Coronary artery (tissue), 2 donors: ENCODE results near the gene OAS2.

Source experiments
- DNase-seq: peaks from one replicate; pipeline ENCODE4 v3.0.0-alpha.2; 2017; ENCODE audit warnings: low spot score
- H3K27ac ChIP-seq, 2 donors: fragments of 200-600 bp; sonication (generic); one replicate each; pipeline ENCODE4 v1.5.1; 2016 to 2019
- H3K4me3 ChIP-seq: fragments of 200-600 bp; sonication (generic); 2 replicates; pipeline ENCODE4 v1.5.1; 2016; ENCODE audit warnings: mild to moderate bottlenecking, moderate library complexity
- CTCF ChIP-seq: fragments of 200-600 bp; sonication (generic); IDR thresholded peaks from one replicate; pipeline ENCODE4 v1.5.1; 2019; ENCODE audit warnings: antibody characterized with exemption

Gene OAS2

GRCh38 chr12:113050795-113051194 is 72.5 kb downstream of the OAS2 start:
- no peak overlapping the region for H3K27ac ChIP-seq
- no peak for TF ChIP-seq CTCF
- no peak for DNase-seq

GRCh38 chr12:113051759-113052158 is 73.4 kb downstream of the OAS2 start:
- H3K4me3 ChIP-seq: no peak overlapping the region
- no peak overlapping the region for H3K27ac ChIP-seq
- no peak for TF ChIP-seq CTCF
- DNase-seq: no peak

More at GRCh38 chr12:113050795-113051194, 72.5 kb downstream of the OAS2 start:
- no peak overlapping the region for H3K4me3 ChIP-seq

- no peak overlapping the region for H3K4me3 ChIP-seq
- DNase-seq: no peak
- no peak overlapping the region for H3K27ac ChIP-seq
- no peak for TF ChIP-seq CTCF
Measured at GRCh38 chr12:113052326-113052725, 74.0 kb downstream of the OAS2 start.

- Histone ChIP-seq H3K4me3 (no peak overlapping the region), H3K27ac (no peak overlapping the region)
- DNase-seq: no peak
- no peak for TF ChIP-seq CTCF
Measured at GRCh38 chr12:113054948-113055486, 76.7 kb downstream of the OAS2 start.

GRCh38 chr12:113055594-113056380 is 77.5 kb downstream of the OAS2 start:
- no peak for DNase-seq
- no peak for TF ChIP-seq CTCF
- Histone ChIP-seq H3K27ac (no peak overlapping the region), H3K4me3 (peak overlapping the region; percentile 72)

GRCh38 chr12:113056381-113056630 is 78.0 kb downstream of the OAS2 start:
- Histone ChIP-seq H3K27ac (peak overlapping the region in 1 of 2 donors; percentile 42), H3K4me3 (peak overlapping the region; percentile 72)
- DNase-seq: no peak
- TF ChIP-seq CTCF: no peak
